Measurements from ENCODE around the gene MLXIP. TPM values are rescaled to one million over a fixed set of nuclear protein-coding genes. Genes with fewer than 3 reads are reported as not detected.

MLXIP gene
- total RNA-seq, 6 experiments from 2014 or later: 19.0 to 23.8 (median 21.7) TPM

DNA sequence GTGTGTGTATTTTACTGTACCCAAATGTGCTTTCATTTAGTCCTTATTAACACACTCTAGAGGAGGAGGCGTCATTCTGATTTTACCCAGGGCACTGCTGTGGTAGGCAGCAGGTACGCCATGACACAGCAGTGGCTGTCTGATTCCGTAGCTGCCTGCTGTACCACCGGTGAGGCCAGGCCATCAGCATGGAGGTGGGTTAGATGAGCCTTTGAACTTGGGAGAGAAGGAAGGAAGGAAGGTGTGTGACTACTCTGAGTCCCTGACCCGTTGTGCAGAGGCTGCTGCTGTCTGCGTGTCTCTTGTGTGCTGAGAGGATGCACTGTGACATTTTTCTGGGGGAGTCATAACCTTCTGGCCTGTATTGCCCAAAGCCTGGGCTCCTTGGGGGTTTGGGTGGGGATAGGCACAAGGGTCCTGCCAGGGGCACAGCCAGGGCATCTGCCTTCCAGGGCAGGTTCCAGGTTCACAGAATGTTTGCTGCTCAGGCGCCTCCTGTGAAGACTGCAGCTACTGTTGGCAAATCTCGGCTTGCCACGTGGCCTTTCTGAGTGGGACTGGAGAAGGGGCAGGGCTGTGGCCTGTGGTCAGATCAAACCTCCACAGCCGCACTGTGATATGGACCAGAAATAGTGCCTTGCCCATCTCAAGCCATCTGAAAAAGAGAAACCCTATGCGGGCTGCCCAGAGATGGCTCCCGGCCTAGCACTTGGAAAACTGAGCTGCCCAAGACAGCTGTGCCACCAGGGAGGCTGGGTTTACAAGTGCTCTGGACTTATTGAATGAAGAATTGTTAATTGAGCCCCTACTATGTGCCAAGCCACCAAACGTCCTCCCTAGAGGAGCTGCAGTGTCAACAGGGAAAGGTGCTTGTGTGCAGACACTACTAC lies 47.1 kb downstream of the MLXIP start:
- Mint-ChIP-seq H3K4me3 (no peak overlapping the region), H3K4me1 (ENCODE audit: low read depth) (peaks cover 11% of the 10 kb centered on the region), H3K36me3 (ENCODE audit: low read depth) (no peaks in the 10 kb centered on the region), H3K27ac (no peak overlapping the region), H3K9me3 (no peaks in the 10 kb centered on the region), H3K27me3 (ENCODE audit: insufficient read depth) (no peaks in the 10 kb centered on the region)
- no peak for DNase-seq
- TF ChIP-seq, protein P1, sequence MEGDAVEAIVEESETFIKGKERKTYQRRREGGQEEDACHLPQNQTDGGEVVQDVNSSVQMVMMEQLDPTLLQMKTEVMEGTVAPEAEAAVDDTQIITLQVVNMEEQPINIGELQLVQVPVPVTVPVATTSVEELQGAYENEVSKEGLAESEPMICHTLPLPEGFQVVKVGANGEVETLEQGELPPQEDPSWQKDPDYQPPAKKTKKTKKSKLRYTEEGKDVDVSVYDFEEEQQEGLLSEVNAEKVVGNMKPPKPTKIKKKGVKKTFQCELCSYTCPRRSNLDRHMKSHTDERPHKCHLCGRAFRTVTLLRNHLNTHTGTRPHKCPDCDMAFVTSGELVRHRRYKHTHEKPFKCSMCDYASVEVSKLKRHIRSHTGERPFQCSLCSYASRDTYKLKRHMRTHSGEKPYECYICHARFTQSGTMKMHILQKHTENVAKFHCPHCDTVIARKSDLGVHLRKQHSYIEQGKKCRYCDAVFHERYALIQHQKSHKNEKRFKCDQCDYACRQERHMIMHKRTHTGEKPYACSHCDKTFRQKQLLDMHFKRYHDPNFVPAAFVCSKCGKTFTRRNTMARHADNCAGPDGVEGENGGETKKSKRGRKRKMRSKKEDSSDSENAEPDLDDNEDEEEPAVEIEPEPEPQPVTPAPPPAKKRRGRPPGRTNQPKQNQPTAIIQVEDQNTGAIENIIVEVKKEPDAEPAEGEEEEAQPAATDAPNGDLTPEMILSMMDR (IDR thresholded peaks at IDR 0.05): no peak

DNA sequence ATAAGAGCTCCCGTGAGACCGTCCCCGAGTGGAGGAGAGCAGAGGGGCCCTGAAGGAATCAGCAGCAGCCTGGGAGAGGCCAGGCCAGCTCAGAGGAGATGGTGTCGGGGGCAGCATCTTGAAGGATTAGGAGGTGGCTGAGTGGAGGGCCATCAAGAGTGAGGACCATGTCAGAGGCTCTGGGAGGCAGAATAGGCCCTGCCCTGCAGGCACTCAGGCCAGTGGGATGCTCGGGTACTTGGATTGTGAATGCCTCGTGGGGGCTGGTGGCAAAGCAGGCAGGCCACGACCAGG lies 47.7 kb downstream of the MLXIP start:
- no peaks in the 10 kb centered on the region for H3K27me3 Mint-ChIP-seq (ENCODE audit: insufficient read depth)
- no peak overlapping the region for H3K27ac Mint-ChIP-seq
- H3K9me3 Mint-ChIP-seq: no peaks in the 10 kb centered on the region
- no peak for DNase-seq
- peaks cover 11% of the 10 kb centered on the region for H3K4me1 Mint-ChIP-seq (ENCODE audit: low read depth)
- no peaks in the 10 kb centered on the region for H3K36me3 Mint-ChIP-seq (ENCODE audit: low read depth)
- no peak overlapping the region for H3K4me3 Mint-ChIP-seq
- TF ChIP-seq, protein P1 (IDR thresholded peaks at IDR 0.05): no peak

DNA sequence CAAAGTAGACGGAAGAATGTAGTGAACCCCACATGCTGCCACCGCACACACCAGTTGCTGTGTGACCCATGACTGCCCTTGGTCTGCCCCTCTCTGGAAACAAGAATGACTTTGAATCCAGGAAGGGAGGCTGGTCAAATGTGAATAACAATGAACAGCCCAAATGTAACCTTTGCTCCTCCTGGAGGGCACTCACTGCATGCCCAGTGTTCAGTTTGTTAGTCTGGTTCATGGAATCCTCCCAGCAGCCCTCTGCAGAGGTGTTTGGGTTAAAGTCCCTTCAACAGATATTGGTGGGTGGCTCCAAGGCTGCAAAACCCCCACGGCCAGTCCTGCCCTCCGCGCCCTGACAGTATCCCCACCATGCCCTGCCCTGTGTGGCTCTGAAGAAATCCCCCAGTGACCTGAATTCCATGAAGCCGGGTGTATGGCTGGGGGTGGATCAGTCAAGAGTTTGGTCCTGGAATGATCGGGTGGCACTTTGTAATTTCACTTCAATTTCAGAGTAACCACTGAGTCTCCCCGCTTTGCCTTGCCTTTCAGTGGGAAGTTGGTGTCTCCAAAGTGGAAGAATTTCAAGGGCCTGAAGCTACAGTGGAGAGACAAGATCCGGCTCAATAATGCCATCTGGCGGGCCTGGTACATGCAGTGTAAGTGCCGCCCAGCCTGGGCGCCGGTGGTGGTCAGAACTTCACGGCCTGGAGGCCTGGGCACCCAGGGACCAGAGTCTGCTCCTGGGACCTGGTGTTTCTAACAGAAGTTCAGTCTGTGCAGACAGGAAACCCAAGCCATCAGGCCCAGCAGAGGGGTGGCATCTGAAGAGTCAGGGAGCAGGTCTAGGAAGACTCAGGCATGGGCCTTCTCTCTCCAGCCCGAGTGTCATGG lies 48.4 kb downstream of the MLXIP start:
- no peaks in the 10 kb centered on the region for H3K36me3 Mint-ChIP-seq (ENCODE audit: low read depth)
- no peaks in the 10 kb centered on the region for H3K27me3 Mint-ChIP-seq (ENCODE audit: insufficient read depth)
- no peak overlapping the region for H3K4me3 Mint-ChIP-seq
- peaks cover 11% of the 10 kb centered on the region for H3K4me1 Mint-ChIP-seq (ENCODE audit: low read depth)
- TF ChIP-seq, protein P1 (IDR thresholded peaks at IDR 0.05): no peak
- no peaks in the 10 kb centered on the region for H3K9me3 Mint-ChIP-seq
- H3K27ac Mint-ChIP-seq: no peak overlapping the region
- no peak for DNase-seq

DNA sequence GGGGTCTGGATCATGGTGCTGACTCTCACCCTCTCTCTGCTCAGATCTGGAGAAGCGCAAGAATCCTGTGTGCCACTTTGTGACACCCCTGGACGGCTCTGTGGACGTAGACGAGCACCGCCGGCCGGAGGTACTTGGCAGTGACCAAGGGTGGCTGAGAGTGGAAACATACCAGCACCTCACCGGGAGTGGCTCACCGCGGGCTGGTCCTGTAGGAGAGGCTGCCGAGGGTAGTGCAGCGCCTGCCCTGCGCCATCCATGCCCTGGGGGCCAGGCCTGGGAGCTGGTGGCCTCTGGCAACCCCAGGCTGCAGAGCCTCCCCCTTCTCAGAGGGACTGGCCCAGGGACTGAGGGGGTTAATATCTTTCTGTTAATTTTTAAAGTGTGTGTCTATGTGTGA lies 49.3 kb downstream of the MLXIP start:
- H3K9me3 Mint-ChIP-seq: no peaks in the 10 kb centered on the region

DNA sequence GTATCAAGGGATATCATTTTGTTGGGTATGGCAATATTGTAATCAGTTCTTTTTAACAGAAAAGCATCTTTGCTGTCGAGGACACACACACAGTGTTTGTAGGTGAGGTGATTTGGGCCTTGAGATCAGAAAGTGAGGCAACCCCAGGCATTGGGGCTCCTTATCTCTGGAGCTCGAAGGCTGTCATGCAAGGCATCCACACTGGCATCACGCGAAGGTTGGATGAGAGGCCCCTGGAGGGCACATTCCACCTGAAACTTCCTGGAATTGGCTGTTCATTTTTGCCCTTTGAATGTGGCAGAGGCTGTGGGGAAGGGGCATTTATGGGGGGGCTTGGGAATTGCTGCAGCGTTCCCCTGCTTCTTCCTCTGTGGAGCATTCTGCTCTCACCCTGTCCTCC lies 49.9 kb downstream of the MLXIP start:
- Mint-ChIP-seq H3K36me3 (ENCODE audit: low read depth) (no peaks in the 10 kb centered on the region; the same call in 1 of the 2 replicates), H3K4me1 (ENCODE audit: low read depth) (peaks cover 4% of the 10 kb centered on the region), H3K27ac (no peak overlapping the region), H3K4me3 (no peak overlapping the region), H3K9me3 (no peaks in the 10 kb centered on the region), H3K27me3 (ENCODE audit: insufficient read depth) (no peaks in the 10 kb centered on the region)
- no peak for DNase-seq
- TF ChIP-seq, protein P1 (IDR thresholded peaks at IDR 0.05): no peak

More for the DNA sequence above, 49.3 kb downstream of the MLXIP start:
- Mint-ChIP-seq H3K27me3 (ENCODE audit: insufficient read depth) (no peaks in the 10 kb centered on the region), H3K4me3 (no peak overlapping the region), H3K27ac (no peak overlapping the region), H3K36me3 (ENCODE audit: low read depth) (no peaks in the 10 kb centered on the region), H3K4me1 (ENCODE audit: low read depth) (peaks cover 11% of the 10 kb centered on the region)
- no peak for DNase-seq
- TF ChIP-seq, protein P1 (IDR thresholded peaks at IDR 0.05): no peak
